ENCODE results near the gene GOLPH3. TPM values are rescaled to one million over a fixed set of nuclear protein-coding genes. Genes with fewer than 3 reads are reported as not detected.
A peak's percentile ranks its signal among the peaks of the same experiment; 100 is the strongest.
"Not testable (repeated sequence)": the region's sequence is repeated elsewhere in the genome, so short reads cannot be mapped to it uniquely, and the experiment has no call there.

GOLPH3 gene
- polyA plus RNA-seq, 4 donors: 53.0 to 93.2 (median 74.4) TPM

- no peaks in the 10 kb centered on the region for H3K27me3 ChIP-seq (ENCODE audit: control insufficient read depth in 3 of 3, insufficient read depth in 3 of 3, low read length in 3 of 3)
- no peak overlapping the region for H3K4me3 ChIP-seq (ENCODE audit: low read depth in 1 of 3, low read length in 3 of 3)
- H3K9me3 ChIP-seq (ENCODE audit: control insufficient read depth in 2 of 2, insufficient read depth in 1 of 2, low read depth in 1 of 2, low read length in 1 of 2): no peaks in the 10 kb centered on the region
- no peaks in the 10 kb centered on the region for H3K4me1 ChIP-seq (ENCODE audit: control insufficient read depth in 3 of 3, insufficient read depth in 2 of 3, low read depth in 1 of 3, low read length in 2 of 3)
- peaks cover 5 to 31% (median 13%) of the 10 kb centered on the region in 3 donors for H3K36me3 ChIP-seq (ENCODE audit: control insufficient read depth in 3 of 3, insufficient read depth in 2 of 3, low read depth in 1 of 3, low read length in 3 of 3)
- no peak overlapping the region for H3K27ac ChIP-seq (ENCODE audit: low read depth in 1 of 3, low read length in 2 of 3)
- WGBS, 3 donors: 81 to 83% (median 82%) methylated on average over 6 of the region's 6 CpGs
- FAIRE-seq: no peak
- DNase-seq: no peak
These were observed 50.0 kb downstream of the GOLPH3 start for GRCh38 chr5:32123889-32124676.

- WGBS, 3 donors: 80 to 89% (median 88%) methylated on average over 8 of the region's 8 CpGs
- Histone ChIP-seq H3K27me3 (ENCODE audit: control insufficient read depth in 3 of 3, insufficient read depth in 3 of 3, low read length in 3 of 3) (no peaks in the 10 kb centered on the region), H3K9me3 (ENCODE audit: control insufficient read depth in 2 of 2, insufficient read depth in 1 of 2, low read depth in 1 of 2, low read length in 1 of 2) (no peaks in the 10 kb centered on the region), H3K4me3 (ENCODE audit: low read depth in 1 of 3, low read length in 3 of 3) (no peak overlapping the region), H3K4me1 (ENCODE audit: control insufficient read depth in 3 of 3, insufficient read depth in 2 of 3, low read depth in 1 of 3, low read length in 2 of 3) (no peaks in the 10 kb centered on the region), H3K36me3 (ENCODE audit: control insufficient read depth in 3 of 3, insufficient read depth in 2 of 3, low read depth in 1 of 3, low read length in 3 of 3) (peaks cover 5 to 34% (median 13%) of the 10 kb centered on the region in 3 donors), H3K27ac (ENCODE audit: low read depth in 1 of 3, low read length in 2 of 3) (no peak overlapping the region)
- DNase-seq (no peak), FAIRE-seq (no peak)
These were observed 50.9 kb downstream of the GOLPH3 start for GRCh38 chr5:32123058-32123805.

- peaks cover 3 to 32% (median 9%) of the 10 kb centered on the region in 3 donors for H3K36me3 ChIP-seq (ENCODE audit: control insufficient read depth in 3 of 3, insufficient read depth in 2 of 3, low read depth in 1 of 3, low read length in 3 of 3)
- not testable (repeated sequence) for FAIRE-seq; DNase-seq; H3K27me3 ChIP-seq (ENCODE audit: control insufficient read depth in 3 of 3, insufficient read depth in 3 of 3, low read length in 3 of 3); H3K4me1 ChIP-seq (ENCODE audit: control insufficient read depth in 3 of 3, insufficient read depth in 2 of 3, low read depth in 1 of 3, low read length in 2 of 3); H3K27ac ChIP-seq (ENCODE audit: low read depth in 1 of 3, low read length in 2 of 3); H3K4me3 ChIP-seq (ENCODE audit: low read depth in 1 of 3, low read length in 3 of 3); H3K9me3 ChIP-seq (ENCODE audit: control insufficient read depth in 2 of 2, insufficient read depth in 1 of 2, low read depth in 1 of 2, low read length in 1 of 2)
- whole genome bisulfite sequencing, 3 donors: 94 to 97% (median 97%) methylated on average over 8 of the region's 8 CpGs
These were observed 55.2 kb downstream of the GOLPH3 start for GRCh38 chr5:32118922-32119321.

- no peaks in the 10 kb centered on the region for H3K27me3 ChIP-seq (ENCODE audit: control insufficient read depth in 3 of 3, insufficient read depth in 3 of 3, low read length in 3 of 3)
- H3K27ac ChIP-seq (ENCODE audit: low read depth in 1 of 3, low read length in 2 of 3): no peak overlapping the region
- no peaks in the 10 kb centered on the region for H3K4me1 ChIP-seq (ENCODE audit: control insufficient read depth in 3 of 3, insufficient read depth in 2 of 3, low read depth in 1 of 3, low read length in 2 of 3)
- no peaks in the 10 kb centered on the region for H3K9me3 ChIP-seq (ENCODE audit: control insufficient read depth in 2 of 2, insufficient read depth in 1 of 2, low read depth in 1 of 2, low read length in 1 of 2)
- FAIRE-seq (no peak), DNase-seq (no peak)
- H3K36me3 ChIP-seq (ENCODE audit: control insufficient read depth in 3 of 3, insufficient read depth in 2 of 3, low read depth in 1 of 3, low read length in 3 of 3): peaks cover 3 to 35% (median 15%) of the 10 kb centered on the region in 3 donors
- H3K4me3 ChIP-seq (ENCODE audit: low read depth in 1 of 3, low read length in 3 of 3): no peak overlapping the region
- WGBS, 3 donors: 93 to 97% (median 94%) methylated on average over 4 of the region's 4 CpGs
These were observed 57.4 kb downstream of the GOLPH3 start for GRCh38 chr5:32116574-32117313.

GRCh38 chr5:32115985-32116384 is 58.1 kb downstream of the GOLPH3 start:
- FAIRE-seq: no peak
- peaks cover 3 to 43% (median 17%) of the 10 kb centered on the region in 3 donors for H3K36me3 ChIP-seq (ENCODE audit: control insufficient read depth in 3 of 3, insufficient read depth in 2 of 3, low read depth in 1 of 3, low read length in 3 of 3)
- 91 to 96% (median 92%) methylated on average over 3 of the region's 3 CpGs for WGBS, 3 donors

GRCh38 chr5:32110111-32110696 is 63.9 kb downstream of the GOLPH3 start:
- FAIRE-seq: no peak
- WGBS, 3 donors: 89 to 93% (median 92%) methylated on average over 5 of the region's 5 CpGs
- peaks cover 5 to 38% (median 38%) of the 10 kb centered on the region in 3 donors for H3K36me3 ChIP-seq (ENCODE audit: control insufficient read depth in 3 of 3, insufficient read depth in 2 of 3, low read depth in 1 of 3, low read length in 3 of 3)

More at GRCh38 chr5:32115985-32116384, 58.1 kb downstream of the GOLPH3 start:
- Histone ChIP-seq H3K4me3 (ENCODE audit: low read depth in 1 of 3, low read length in 3 of 3) (no peak overlapping the region), H3K4me1 (ENCODE audit: control insufficient read depth in 3 of 3, insufficient read depth in 2 of 3, low read depth in 1 of 3, low read length in 2 of 3) (no peaks in the 10 kb centered on the region), H3K27me3 (ENCODE audit: control insufficient read depth in 3 of 3, insufficient read depth in 3 of 3, low read length in 3 of 3) (no peaks in the 10 kb centered on the region), H3K27ac (ENCODE audit: low read depth in 1 of 3, low read length in 2 of 3) (no peak overlapping the region), H3K9me3 (ENCODE audit: control insufficient read depth in 2 of 2, insufficient read depth in 1 of 2, low read depth in 1 of 2, low read length in 1 of 2) (no peaks in the 10 kb centered on the region)
- no peak for DNase-seq

GRCh38 chr5:32109236-32109635 is 64.9 kb downstream of the GOLPH3 start:
- Histone ChIP-seq H3K27me3 (ENCODE audit: control insufficient read depth in 3 of 3, insufficient read depth in 3 of 3, low read length in 3 of 3) (no peaks in the 10 kb centered on the region), H3K4me1 (ENCODE audit: control insufficient read depth in 3 of 3, insufficient read depth in 2 of 3, low read depth in 1 of 3, low read length in 2 of 3) (no peaks in the 10 kb centered on the region), H3K4me3 (ENCODE audit: low read depth in 1 of 3, low read length in 3 of 3) (no peak overlapping the region), H3K27ac (ENCODE audit: low read depth in 1 of 3, low read length in 2 of 3) (no peak overlapping the region), H3K36me3 (ENCODE audit: control insufficient read depth in 3 of 3, insufficient read depth in 2 of 3, low read depth in 1 of 3, low read length in 3 of 3) (peaks cover 5 to 44% (median 40%) of the 10 kb centered on the region in 3 donors), H3K9me3 (ENCODE audit: control insufficient read depth in 2 of 2, insufficient read depth in 1 of 2, low read depth in 1 of 2, low read length in 1 of 2) (no peaks in the 10 kb centered on the region)
- FAIRE-seq (no peak), DNase-seq (no peak)
- WGBS, 3 donors: 88 to 94% (median 90%) methylated on average over 10 of the region's 10 CpGs

More at GRCh38 chr5:32110111-32110696, 63.9 kb downstream of the GOLPH3 start:
- H3K9me3 ChIP-seq (ENCODE audit: control insufficient read depth in 2 of 2, insufficient read depth in 1 of 2, low read depth in 1 of 2, low read length in 1 of 2): no peaks in the 10 kb centered on the region
- no peaks in the 10 kb centered on the region for H3K4me1 ChIP-seq (ENCODE audit: control insufficient read depth in 3 of 3, insufficient read depth in 2 of 3, low read depth in 1 of 3, low read length in 2 of 3)
- no peaks in the 10 kb centered on the region for H3K27me3 ChIP-seq (ENCODE audit: control insufficient read depth in 3 of 3, insufficient read depth in 3 of 3, low read length in 3 of 3)
- no peak overlapping the region for H3K4me3 ChIP-seq (ENCODE audit: low read depth in 1 of 3, low read length in 3 of 3)
- no peak for DNase-seq
- no peak overlapping the region for H3K27ac ChIP-seq (ENCODE audit: low read depth in 1 of 3, low read length in 2 of 3)

GRCh38 chr5:32108167-32108566 is 66.0 kb downstream of the GOLPH3 start:
- no peaks in the 10 kb centered on the region for H3K9me3 ChIP-seq (ENCODE audit: control insufficient read depth in 2 of 2, insufficient read depth in 1 of 2, low read depth in 1 of 2, low read length in 1 of 2)
- peaks cover 7 to 46% (median 38%) of the 10 kb centered on the region in 3 donors for H3K36me3 ChIP-seq (ENCODE audit: control insufficient read depth in 3 of 3, insufficient read depth in 2 of 3, low read depth in 1 of 3, low read length in 3 of 3)
- no peaks in the 10 kb centered on the region for H3K27me3 ChIP-seq (ENCODE audit: control insufficient read depth in 3 of 3, insufficient read depth in 3 of 3, low read length in 3 of 3)
- 76 to 88% (median 83%) methylated on average over 4 of the region's 4 CpGs for WGBS, 3 donors
- H3K4me1 ChIP-seq (ENCODE audit: control insufficient read depth in 3 of 3, insufficient read depth in 2 of 3, low read depth in 1 of 3, low read length in 2 of 3): no peaks in the 10 kb centered on the region
- FAIRE-seq (no peak), DNase-seq (peak in 1 of 2 donors; percentile 5)
- H3K4me3 ChIP-seq (ENCODE audit: low read depth in 1 of 3, low read length in 3 of 3): no peak overlapping the region
- no peak overlapping the region for H3K27ac ChIP-seq (ENCODE audit: low read depth in 1 of 3, low read length in 2 of 3)

Measured in small intestine (tissue), 7 donors.